HepG2 (cell line): Measurements from ENCODE around the gene GNAI2. TPM values are rescaled to one million over a fixed set of nuclear protein-coding genes. Genes with fewer than 3 reads are reported as not detected.

Source experiments
- HDAC1 ChIP-seq: sonication (generic); formaldehyde crosslinking; IDR thresholded peaks from 2 replicates; pipeline ENCODE4 v1.5.1; 2020; ENCODE audit warnings: mild to moderate bottlenecking, missing genetic modification reagents
- MAZ ChIP-seq, 2 experiments: sonication (generic) in 1 of 2; formaldehyde crosslinking in 1 of 2; IDR thresholded peaks; 2 replicates each; pipeline versions ENCODE4 v1.5.0 to v1.6.1; 2012 to 2020; ENCODE audit warnings: low read depth in 2 of 2, mild to moderate bottlenecking in 2 of 2, borderline replicate concordance in 1 of 2, improper control_type of control experiment in 1 of 2, low read length in 1 of 2, missing genetic modification reagents in 1 of 2, moderate library complexity in 1 of 2
- MED13 ChIP-seq: sonication (generic); formaldehyde crosslinking; IDR thresholded peaks from 2 replicates; pipeline ENCODE4 v1.5.0; 2020; ENCODE audit warnings: missing genetic modification reagents
- RARG ChIP-seq: sonication (generic); formaldehyde crosslinking; IDR thresholded peaks from 2 replicates; pipeline ENCODE4 v1.4.0; 2020; ENCODE audit warnings: low read depth, mild to moderate bottlenecking, missing genetic modification reagents
- SP1 ChIP-seq, 2 experiments: fragments of 450-650 bp in 1 of 2; sonication (generic) in 1 of 2; formaldehyde crosslinking in 1 of 2; IDR thresholded peaks; 2 replicates each; pipeline versions ENCODE4 v1.4.0 to v1.6.1; 2016 to 2020; ENCODE audit warnings: missing genetic modification reagents in 1 of 2
- SRF ChIP-seq: IDR thresholded peaks from 2 replicates; pipeline ENCODE4 v1.6.1; 2011; ENCODE audit warnings: mild to moderate bottlenecking, low read depth, low read length, moderate library complexity
- ZNF10 ChIP-seq: sonication (generic); formaldehyde crosslinking; IDR thresholded peaks from 2 replicates; pipeline ENCODE4 v1.4.0; 2020; ENCODE audit warnings: mild to moderate bottlenecking, low read depth, missing genetic modification reagents, borderline replicate concordance
- ZNF143 ChIP-seq: sonication (generic); formaldehyde crosslinking; IDR thresholded peaks from 2 replicates; pipeline ENCODE4 v1.4.0; 2020; ENCODE audit warnings: missing genetic modification reagents
- polyA plus RNA-seq, 8 experiments: library from polyadenylated mRNA; depleted of rRNA in 3 of 8; stranded (reverse) in 7 of 8; unstranded in 1 of 8; fragments of >200 nt; fragmentation: Illumina TruSeq in 4 of 8; extraction: Trizol in 4 of 8; gene quantifications; 2 replicates each; pipeline versions ENCODE4 v1.2.1 to v1.2.3, GENCODE V29; 2011 to 2016; ENCODE audit warnings: low read depth in 4 of 8, missing spikeins in 1 of 8, mixed read lengths in 1 of 8; ENCODE audit not compliant: insufficient read depth in 1 of 8
- total RNA-seq, 5 experiments: library from RNA; depleted of rRNA; stranded (reverse); fragments of >200 nt; fragmentation: Illumina TruSeq; extraction: Trizol; gene quantifications; 2 replicates each; pipeline ENCODE4 v1.2.3, GENCODE V29; 2016; ENCODE audit warnings: low read depth in 1 of 5
- TF ChIP-seq, protein P1 (sequence below): sonication (generic); formaldehyde crosslinking; IDR thresholded peaks from 2 replicates; pipeline ENCODE4 v1.4.0; 2020; ENCODE audit warnings: missing genetic modification reagents
- TF ChIP-seq, protein P2 (sequence below): sonication (generic); formaldehyde crosslinking; IDR thresholded peaks from 2 replicates; pipeline ENCODE4 v1.4.0; 2020; ENCODE audit warnings: mild to moderate bottlenecking, missing genetic modification reagents
- TF ChIP-seq, protein P3 (sequence below): sonication (generic); formaldehyde crosslinking; IDR thresholded peaks from 2 replicates; pipeline ENCODE4 v1.8.1; 2023; ENCODE audit warnings: mild to moderate bottlenecking, moderate library complexity, missing genetic modification reagents
- TF ChIP-seq, protein P4 (sequence below): sonication (generic); formaldehyde crosslinking; IDR thresholded peaks from 2 replicates; pipeline ENCODE4 v1.4.0; 2020; ENCODE audit warnings: missing genetic modification reagents

The GNAI2 gene
- total and polyA plus RNA-seq, 2 of the 13 experiments (the other 11 are each of a cell fraction or from before 2014, with no cell fraction given): 51.1 to 66.2 TPM

DNA sequence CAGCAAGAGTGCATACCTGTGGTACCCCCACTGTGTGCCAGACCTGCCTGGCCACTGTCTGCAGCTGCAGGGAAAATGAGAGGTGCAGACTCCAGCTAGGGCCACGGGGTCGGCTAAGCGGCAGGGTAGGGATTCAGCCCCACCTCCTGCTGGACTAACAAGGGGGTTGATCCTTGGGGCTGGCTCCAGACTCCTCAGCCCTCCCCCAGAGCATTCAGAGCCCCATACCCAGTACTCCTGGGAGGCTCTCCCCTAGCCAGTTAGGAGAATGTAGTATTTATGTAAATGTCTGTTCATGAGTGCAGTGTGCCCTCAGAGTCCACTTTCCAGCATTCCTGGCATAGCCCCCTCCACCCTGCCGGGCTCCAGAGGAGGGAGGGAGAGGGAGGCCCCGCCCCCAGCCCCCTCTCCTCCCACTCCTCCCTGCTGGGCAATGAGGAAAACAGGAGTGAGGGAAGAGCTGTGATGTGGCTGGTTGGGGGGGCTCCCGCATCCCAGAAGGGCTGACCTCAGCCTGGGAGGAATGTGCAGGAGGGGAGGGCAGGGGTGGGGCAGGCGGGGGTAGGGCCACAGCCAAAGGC, 28.5 kb downstream of the GNAI2 start (continued):
- TF ChIP-seq, protein P1, sequence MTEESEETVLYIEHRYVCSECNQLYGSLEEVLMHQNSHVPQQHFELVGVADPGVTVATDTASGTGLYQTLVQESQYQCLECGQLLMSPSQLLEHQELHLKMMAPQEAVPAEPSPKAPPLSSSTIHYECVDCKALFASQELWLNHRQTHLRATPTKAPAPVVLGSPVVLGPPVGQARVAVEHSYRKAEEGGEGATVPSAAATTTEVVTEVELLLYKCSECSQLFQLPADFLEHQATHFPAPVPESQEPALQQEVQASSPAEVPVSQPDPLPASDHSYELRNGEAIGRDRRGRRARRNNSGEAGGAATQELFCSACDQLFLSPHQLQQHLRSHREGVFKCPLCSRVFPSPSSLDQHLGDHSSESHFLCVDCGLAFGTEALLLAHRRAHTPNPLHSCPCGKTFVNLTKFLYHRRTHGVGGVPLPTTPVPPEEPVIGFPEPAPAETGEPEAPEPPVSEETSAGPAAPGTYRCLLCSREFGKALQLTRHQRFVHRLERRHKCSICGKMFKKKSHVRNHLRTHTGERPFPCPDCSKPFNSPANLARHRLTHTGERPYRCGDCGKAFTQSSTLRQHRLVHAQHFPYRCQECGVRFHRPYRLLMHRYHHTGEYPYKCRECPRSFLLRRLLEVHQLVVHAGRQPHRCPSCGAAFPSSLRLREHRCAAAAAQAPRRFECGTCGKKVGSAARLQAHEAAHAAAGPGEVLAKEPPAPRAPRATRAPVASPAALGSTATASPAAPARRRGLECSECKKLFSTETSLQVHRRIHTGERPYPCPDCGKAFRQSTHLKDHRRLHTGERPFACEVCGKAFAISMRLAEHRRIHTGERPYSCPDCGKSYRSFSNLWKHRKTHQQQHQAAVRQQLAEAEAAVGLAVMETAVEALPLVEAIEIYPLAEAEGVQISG (CRISPR knock-in tag): no peak; the same call in 1 of the 2 replicates
- peak; percentile 49; the same call in 1 of the 2 replicates for TF ChIP-seq HDAC1 (CRISPR knock-in tag)
- no peak for TF ChIP-seq ZNF143 (CRISPR knock-in tag)
- TF ChIP-seq, protein P2, sequence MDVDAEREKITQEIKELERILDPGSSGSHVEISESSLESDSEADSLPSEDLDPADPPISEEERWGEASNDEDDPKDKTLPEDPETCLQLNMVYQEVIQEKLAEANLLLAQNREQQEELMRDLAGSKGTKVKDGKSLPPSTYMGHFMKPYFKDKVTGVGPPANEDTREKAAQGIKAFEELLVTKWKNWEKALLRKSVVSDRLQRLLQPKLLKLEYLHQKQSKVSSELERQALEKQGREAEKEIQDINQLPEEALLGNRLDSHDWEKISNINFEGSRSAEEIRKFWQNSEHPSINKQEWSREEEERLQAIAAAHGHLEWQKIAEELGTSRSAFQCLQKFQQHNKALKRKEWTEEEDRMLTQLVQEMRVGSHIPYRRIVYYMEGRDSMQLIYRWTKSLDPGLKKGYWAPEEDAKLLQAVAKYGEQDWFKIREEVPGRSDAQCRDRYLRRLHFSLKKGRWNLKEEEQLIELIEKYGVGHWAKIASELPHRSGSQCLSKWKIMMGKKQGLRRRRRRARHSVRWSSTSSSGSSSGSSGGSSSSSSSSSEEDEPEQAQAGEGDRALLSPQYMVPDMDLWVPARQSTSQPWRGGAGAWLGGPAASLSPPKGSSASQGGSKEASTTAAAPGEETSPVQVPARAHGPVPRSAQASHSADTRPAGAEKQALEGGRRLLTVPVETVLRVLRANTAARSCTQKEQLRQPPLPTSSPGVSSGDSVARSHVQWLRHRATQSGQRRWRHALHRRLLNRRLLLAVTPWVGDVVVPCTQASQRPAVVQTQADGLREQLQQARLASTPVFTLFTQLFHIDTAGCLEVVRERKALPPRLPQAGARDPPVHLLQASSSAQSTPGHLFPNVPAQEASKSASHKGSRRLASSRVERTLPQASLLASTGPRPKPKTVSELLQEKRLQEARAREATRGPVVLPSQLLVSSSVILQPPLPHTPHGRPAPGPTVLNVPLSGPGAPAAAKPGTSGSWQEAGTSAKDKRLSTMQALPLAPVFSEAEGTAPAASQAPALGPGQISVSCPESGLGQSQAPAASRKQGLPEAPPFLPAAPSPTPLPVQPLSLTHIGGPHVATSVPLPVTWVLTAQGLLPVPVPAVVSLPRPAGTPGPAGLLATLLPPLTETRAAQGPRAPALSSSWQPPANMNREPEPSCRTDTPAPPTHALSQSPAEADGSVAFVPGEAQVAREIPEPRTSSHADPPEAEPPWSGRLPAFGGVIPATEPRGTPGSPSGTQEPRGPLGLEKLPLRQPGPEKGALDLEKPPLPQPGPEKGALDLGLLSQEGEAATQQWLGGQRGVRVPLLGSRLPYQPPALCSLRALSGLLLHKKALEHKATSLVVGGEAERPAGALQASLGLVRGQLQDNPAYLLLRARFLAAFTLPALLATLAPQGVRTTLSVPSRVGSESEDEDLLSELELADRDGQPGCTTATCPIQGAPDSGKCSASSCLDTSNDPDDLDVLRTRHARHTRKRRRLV: peak; percentile 47; the same call in 1 of the 2 replicates
- TF ChIP-seq SP1 (IDR thresholded peaks at IDR 0.05): no peak
- peak; percentile 72 for TF ChIP-seq SP1 (CRISPR knock-in tag; IDR thresholded peaks at IDR 0.05)
- 0 out of 2 replicates have a peak, but pooled peaks have one; percentile 1 for TF ChIP-seq MED13 (CRISPR knock-in tag)
- TF ChIP-seq, protein P3, sequence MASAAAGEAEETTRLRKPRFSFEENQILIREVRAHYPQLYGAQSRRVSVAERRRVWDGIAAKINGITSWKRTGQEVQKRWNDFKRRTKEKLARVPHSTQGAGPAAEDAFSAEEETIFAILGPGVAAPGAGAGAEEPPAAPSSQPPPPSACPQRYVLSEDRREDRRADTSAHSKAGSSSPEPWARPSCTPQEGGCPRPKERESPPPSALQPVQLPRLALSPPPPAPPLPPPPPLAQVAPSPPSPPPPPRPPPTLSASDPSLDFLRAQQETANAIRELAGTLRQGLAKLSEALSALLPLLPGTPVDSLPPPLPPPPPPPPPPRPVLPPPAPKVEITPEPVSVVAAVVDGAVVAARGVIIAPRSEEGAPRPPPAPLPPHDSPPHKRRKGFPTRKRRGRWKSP (CRISPR knock-in tag): 0 out of 2 replicates have a peak, but pooled peaks have one; percentile 17
- TF ChIP-seq, protein P4, sequence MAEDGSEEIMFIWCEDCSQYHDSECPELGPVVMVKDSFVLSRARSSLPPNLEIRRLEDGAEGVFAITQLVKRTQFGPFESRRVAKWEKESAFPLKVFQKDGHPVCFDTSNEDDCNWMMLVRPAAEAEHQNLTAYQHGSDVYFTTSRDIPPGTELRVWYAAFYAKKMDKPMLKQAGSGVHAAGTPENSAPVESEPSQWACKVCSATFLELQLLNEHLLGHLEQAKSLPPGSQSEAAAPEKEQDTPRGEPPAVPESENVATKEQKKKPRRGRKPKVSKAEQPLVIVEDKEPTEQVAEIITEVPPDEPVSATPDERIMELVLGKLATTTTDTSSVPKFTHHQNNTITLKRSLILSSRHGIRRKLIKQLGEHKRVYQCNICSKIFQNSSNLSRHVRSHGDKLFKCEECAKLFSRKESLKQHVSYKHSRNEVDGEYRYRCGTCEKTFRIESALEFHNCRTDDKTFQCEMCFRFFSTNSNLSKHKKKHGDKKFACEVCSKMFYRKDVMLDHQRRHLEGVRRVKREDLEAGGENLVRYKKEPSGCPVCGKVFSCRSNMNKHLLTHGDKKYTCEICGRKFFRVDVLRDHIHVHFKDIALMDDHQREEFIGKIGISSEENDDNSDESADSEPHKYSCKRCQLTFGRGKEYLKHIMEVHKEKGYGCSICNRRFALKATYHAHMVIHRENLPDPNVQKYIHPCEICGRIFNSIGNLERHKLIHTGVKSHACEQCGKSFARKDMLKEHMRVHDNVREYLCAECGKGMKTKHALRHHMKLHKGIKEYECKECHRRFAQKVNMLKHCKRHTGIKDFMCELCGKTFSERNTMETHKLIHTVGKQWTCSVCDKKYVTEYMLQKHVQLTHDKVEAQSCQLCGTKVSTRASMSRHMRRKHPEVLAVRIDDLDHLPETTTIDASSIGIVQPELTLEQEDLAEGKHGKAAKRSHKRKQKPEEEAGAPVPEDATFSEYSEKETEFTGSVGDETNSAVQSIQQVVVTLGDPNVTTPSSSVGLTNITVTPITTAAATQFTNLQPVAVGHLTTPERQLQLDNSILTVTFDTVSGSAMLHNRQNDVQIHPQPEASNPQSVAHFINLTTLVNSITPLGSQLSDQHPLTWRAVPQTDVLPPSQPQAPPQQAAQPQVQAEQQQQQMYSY (CRISPR knock-in tag): 0 out of 2 replicates have a peak, but pooled peaks have one; percentile 36
- TF ChIP-seq RARG (CRISPR knock-in tag): no peak
- no peak for TF ChIP-seq SRF
- no peak for TF ChIP-seq ZNF10 (CRISPR knock-in tag)
- TF ChIP-seq MAZ (IDR thresholded peaks at IDR 0.05; ENCODE audit: borderline replicate concordance, low read depth, low read length): peak; percentile 99
- TF ChIP-seq MAZ (CRISPR knock-in tag; IDR thresholded peaks at IDR 0.05; ENCODE audit: low read depth): peak; percentile 64; the same call in 1 of the 2 replicates
